Hepatocyte (in vitro differentiated cells): ENCODE results near the gene COG4.

Source experiments
- CTCF ChIP-seq: fragments of 200-600 bp; sonication (generic); IDR thresholded peaks from 2 replicates; pipeline ENCODE4 v1.5.1; 2016; ENCODE audit warnings: antibody characterized with exemption, mild to moderate bottlenecking; ENCODE audit not compliant: poor library complexity
- EZH2phosphoT487 ChIP-seq: fragments of 200-600 bp; sonication (generic); IDR thresholded peaks from one replicate; pipeline ENCODE4 v1.6.1; 2018; ENCODE audit warnings: antibody characterized with exemption, mild to moderate bottlenecking, low read depth, moderate library complexity; ENCODE audit not compliant: unreplicated experiment, severe bottlenecking

GRCh38 chr16:70467113-70467512, 56.2 kb downstream of the COG4 start:
- no peak for TF ChIP-seq CTCF
- TF ChIP-seq EZH2phosphoT487, result no peak
